ENCODE results near the gene IKBKG.
"Not testable (repeated sequence)": the region's sequence is repeated elsewhere in the genome, so short reads cannot be mapped to it uniquely, and the experiment has no call there.

GRCh38 chrX:154570361-154570760, 22.9 kb downstream of the IKBKG start:
- TF ChIP-seq POLR2AphosphoS5 (IDR thresholded peaks at IDR 0.05; ENCODE audit: borderline replicate concordance, low read depth, low read length); EZH2 (IDR thresholded peaks at IDR 0.05): not testable (repeated sequence)
